ENCODE results near the gene NEDD4.

DNA sequence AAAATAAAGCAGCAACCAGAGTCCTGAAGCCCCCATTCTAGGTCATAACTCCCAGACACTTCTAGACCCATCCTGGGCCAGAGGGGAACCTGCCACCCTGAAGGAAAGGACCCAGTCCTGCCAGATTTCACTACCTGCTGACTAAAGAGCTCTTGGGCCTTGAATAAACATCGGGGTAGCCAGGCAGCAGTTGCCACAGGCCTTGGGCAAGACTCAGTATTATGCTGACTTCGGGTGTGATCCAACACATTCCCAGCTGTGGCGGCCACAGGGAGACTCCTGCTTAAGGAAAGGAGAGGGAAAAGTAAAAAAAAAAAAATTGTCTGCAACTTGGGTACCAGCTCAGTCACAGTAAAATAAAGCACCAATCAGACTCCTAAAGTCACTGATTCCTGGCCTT is 23.8 kb downstream of the NEDD4 start:
- TF ChIP-seq YBX1 (IDR thresholded peaks at IDR 0.05) (no peak), NR2F1 (conservative IDR thresholded peaks at IDR 0.05) (no peak), SREBF2 (IDR thresholded peaks at IDR 0.05; ENCODE audit: low read length) (no peak), POLR2AphosphoS5 (IDR thresholded peaks at IDR 0.05; ENCODE audit: low read length) (no peak), TCF7 (IDR thresholded peaks at IDR 0.05; ENCODE audit: borderline replicate concordance) (no peak), JUND (IDR thresholded peaks at IDR 0.05; ENCODE audit: low read depth, low read length) (no peak), SUZ12 (IDR thresholded peaks at IDR 0.05; ENCODE audit: unreplicated experiment) (no peak), POLR2A (IDR thresholded peaks at IDR 0.05; ENCODE audit: low read depth, low read length) (no peak), ATF7 (IDR thresholded peaks at IDR 0.05; ENCODE audit: low read depth) (no peak), BCL11A (IDR thresholded peaks at IDR 0.05; ENCODE audit: low read depth, low read length) (no peak), SIX5 (IDR thresholded peaks at IDR 0.05; ENCODE audit: low read depth, low read length, severe bottlenecking) (no peak), ESRRA (IDR thresholded peaks at IDR 0.05; ENCODE audit: low read length) (no peak)
- TF ChIP-seq, protein P1, sequence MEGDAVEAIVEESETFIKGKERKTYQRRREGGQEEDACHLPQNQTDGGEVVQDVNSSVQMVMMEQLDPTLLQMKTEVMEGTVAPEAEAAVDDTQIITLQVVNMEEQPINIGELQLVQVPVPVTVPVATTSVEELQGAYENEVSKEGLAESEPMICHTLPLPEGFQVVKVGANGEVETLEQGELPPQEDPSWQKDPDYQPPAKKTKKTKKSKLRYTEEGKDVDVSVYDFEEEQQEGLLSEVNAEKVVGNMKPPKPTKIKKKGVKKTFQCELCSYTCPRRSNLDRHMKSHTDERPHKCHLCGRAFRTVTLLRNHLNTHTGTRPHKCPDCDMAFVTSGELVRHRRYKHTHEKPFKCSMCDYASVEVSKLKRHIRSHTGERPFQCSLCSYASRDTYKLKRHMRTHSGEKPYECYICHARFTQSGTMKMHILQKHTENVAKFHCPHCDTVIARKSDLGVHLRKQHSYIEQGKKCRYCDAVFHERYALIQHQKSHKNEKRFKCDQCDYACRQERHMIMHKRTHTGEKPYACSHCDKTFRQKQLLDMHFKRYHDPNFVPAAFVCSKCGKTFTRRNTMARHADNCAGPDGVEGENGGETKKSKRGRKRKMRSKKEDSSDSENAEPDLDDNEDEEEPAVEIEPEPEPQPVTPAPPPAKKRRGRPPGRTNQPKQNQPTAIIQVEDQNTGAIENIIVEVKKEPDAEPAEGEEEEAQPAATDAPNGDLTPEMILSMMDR (IDR thresholded peaks at IDR 0.05 in 2 of 3, conservative IDR thresholded peaks at IDR 0.05 in 1 of 3; ENCODE audit: control insufficient read depth in 2 of 3, extremely low read depth in 1 of 3, insufficient read depth in 1 of 3, low read depth in 3 of 3, low read length in 3 of 3): no peak
- TF ChIP-seq, protein P2, sequence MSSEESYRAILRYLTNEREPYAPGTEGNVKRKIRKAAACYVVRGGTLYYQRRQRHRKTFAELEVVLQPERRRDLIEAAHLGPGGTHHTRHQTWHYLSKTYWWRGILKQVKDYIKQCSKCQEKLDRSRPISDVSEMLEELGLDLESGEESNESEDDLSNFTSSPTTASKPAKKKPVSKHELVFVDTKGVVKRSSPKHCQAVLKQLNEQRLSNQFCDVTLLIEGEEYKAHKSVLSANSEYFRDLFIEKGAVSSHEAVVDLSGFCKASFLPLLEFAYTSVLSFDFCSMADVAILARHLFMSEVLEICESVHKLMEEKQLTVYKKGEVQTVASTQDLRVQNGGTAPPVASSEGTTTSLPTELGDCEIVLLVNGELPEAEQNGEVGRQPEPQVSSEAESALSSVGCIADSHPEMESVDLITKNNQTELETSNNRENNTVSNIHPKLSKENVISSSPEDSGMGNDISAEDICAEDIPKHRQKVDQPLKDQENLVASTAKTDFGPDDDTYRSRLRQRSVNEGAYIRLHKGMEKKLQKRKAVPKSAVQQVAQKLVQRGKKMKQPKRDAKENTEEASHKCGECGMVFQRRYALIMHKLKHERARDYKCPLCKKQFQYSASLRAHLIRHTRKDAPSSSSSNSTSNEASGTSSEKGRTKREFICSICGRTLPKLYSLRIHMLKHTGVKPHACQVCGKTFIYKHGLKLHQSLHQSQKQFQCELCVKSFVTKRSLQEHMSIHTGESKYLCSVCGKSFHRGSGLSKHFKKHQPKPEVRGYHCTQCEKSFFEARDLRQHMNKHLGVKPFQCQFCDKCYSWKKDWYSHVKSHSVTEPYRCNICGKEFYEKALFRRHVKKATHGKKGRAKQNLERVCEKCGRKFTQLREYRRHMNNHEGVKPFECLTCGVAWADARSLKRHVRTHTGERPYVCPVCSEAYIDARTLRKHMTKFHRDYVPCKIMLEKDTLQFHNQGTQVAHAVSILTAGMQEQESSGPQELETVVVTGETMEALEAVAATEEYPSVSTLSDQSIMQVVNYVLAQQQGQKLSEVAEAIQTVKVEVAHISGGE (CRISPR knock-in tag; IDR thresholded peaks at IDR 0.05): no peak

Measured in GM12878 (cell line).